Transverse colon (tissue), 4 donors: Measurements from ENCODE around the gene LSAMP. TPM values are rescaled to one million over a fixed set of nuclear protein-coding genes. Genes with fewer than 3 reads are reported as not detected.
A peak's percentile ranks its signal among the peaks of the same experiment; 100 is the strongest.

Experiments
- DNase-seq: peaks from one replicate; pipeline ENCODE4 v3.0.0-alpha.2; 2019
- H3K27ac ChIP-seq, 4 donors: fragments of 200-600 bp; sonication (generic); 2 replicates each; pipeline ENCODE4 v1.5.1; 2016 to 2018; ENCODE audit warnings: inconsistent platforms in 4 of 4
- H3K27me3 ChIP-seq: fragments of 200-600 bp; sonication (generic); 2 replicates; pipeline ENCODE4 v1.5.1; 2017; ENCODE audit warnings: inconsistent platforms
- H3K36me3 ChIP-seq, 4 donors: fragments of 200-600 bp; sonication (generic); 2 replicates each; pipeline ENCODE4 v1.5.1; 2017 to 2019; ENCODE audit warnings: inconsistent platforms in 4 of 4
- H3K4me1 ChIP-seq, 4 donors: fragments of 200-600 bp; sonication (generic); 2 replicates each; pipeline ENCODE4 v1.5.1; 2017 to 2020; ENCODE audit warnings: inconsistent platforms in 4 of 4
- H3K4me3 ChIP-seq, 4 donors: fragments of 200-600 bp; sonication (generic); 1 replicate in 1 of 4; 2 replicates in 3 of 4; pipeline versions ENCODE4 v1.5.1 to v1.6.1; 2017 to 2019; ENCODE audit warnings: inconsistent platforms in 4 of 4
- H3K9me3 ChIP-seq, 2 donors: fragments of 200-600 bp; sonication (generic); 2 replicates each; pipeline ENCODE4 v1.5.1; 2017 to 2019; ENCODE audit warnings: inconsistent platforms in 2 of 2
- EP300 ChIP-seq: sonication (generic); formaldehyde crosslinking; IDR thresholded peaks from one replicate; pipeline ENCODE4 v1.6.1; 2017; ENCODE audit warnings: antibody characterized with exemption, low read depth
- POLR2A ChIP-seq: fragments of 450-650 bp; IDR thresholded peaks from one replicate; pipeline ENCODE4 v1.6.1; 2016; ENCODE audit warnings: antibody characterized with exemption, mild to moderate bottlenecking, moderate library complexity
- POLR2AphosphoS5 ChIP-seq, 3 donors: sonication (generic); formaldehyde crosslinking; IDR thresholded peaks; one replicate each; pipeline ENCODE4 v1.6.1; 2016; ENCODE audit warnings: antibody characterized with exemption in 3 of 3
- WGBS, 2 donors: methylation state at CpG; one replicate each; pipeline ENCODE4 v1.1.5; 2018; ENCODE audit warnings: low coverage in 1 of 2; 5-methylcytosine and 5-hydroxymethylcytosine counted together
- in situ Hi-C, 4 donors: fragments of 200-750 bp; cut with MboI; loops; one replicate each; pipeline versions ENCODE4 v1.15.0 to v1.15.1; 2017; ENCODE audit warnings: low sequenced_read_pairs in 3 of 4, low pct_ligation_motif_present in 1 of 4, low pct_unique_long_range_greater_than_20kb in 1 of 4
- intact Hi-C: fragments of 100-400 bp; cut with DNase I; formaldehyde crosslinking; loops from one replicate; pipeline ENCODE4 v1.15.1; 2023; ENCODE audit warnings: low total_unique reads
- total RNA-seq, 4 donors: library from RNA; depleted of rRNA; stranded (reverse); fragments of >200 nt; gene quantifications; one replicate each; pipeline ENCODE4 v1.1.0, GENCODE V29; 2016
- TF ChIP-seq, protein P1 (sequence below), 5 experiments: fragments of 200-600 bp in 3 of 5; fragments of 450-650 bp in 2 of 5; sonication (generic) in 3 of 5; IDR thresholded peaks; 1 replicate in 2 of 5; 2 replicates in 3 of 5; pipeline ENCODE4 v1.5.1; 2016 to 2017; ENCODE audit warnings: antibody characterized with exemption in 5 of 5, inconsistent platforms in 3 of 5, mild to moderate bottlenecking in 2 of 5, moderate library complexity in 1 of 5

Gene LSAMP
- total RNA-seq, 4 donors from 2014 or later, result 3.4 to 8.2 (median 5.4) TPM

- no peak overlapping the region for H3K27ac ChIP-seq
- no peak for DNase-seq
- 69 to 92% methylated on average over 2 of the region's 2 CpGs for WGBS, 2 donors
- H3K9me3 ChIP-seq, result peaks cover 0 to 9% of the 10 kb centered on the region in 2 donors
- no peak for TF ChIP-seq POLR2A
- TF ChIP-seq POLR2AphosphoS5 (IDR thresholded peaks at IDR 0.05), result no peak
- TF ChIP-seq EP300, result no peak
- TF ChIP-seq, protein P1, sequence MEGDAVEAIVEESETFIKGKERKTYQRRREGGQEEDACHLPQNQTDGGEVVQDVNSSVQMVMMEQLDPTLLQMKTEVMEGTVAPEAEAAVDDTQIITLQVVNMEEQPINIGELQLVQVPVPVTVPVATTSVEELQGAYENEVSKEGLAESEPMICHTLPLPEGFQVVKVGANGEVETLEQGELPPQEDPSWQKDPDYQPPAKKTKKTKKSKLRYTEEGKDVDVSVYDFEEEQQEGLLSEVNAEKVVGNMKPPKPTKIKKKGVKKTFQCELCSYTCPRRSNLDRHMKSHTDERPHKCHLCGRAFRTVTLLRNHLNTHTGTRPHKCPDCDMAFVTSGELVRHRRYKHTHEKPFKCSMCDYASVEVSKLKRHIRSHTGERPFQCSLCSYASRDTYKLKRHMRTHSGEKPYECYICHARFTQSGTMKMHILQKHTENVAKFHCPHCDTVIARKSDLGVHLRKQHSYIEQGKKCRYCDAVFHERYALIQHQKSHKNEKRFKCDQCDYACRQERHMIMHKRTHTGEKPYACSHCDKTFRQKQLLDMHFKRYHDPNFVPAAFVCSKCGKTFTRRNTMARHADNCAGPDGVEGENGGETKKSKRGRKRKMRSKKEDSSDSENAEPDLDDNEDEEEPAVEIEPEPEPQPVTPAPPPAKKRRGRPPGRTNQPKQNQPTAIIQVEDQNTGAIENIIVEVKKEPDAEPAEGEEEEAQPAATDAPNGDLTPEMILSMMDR (IDR thresholded peaks at IDR 0.05), result no peak
- intact Hi-C loops, result no loop called here
- H3K27me3 ChIP-seq, result no peaks in the 10 kb centered on the region
- H3K36me3 ChIP-seq, result no peaks in the 10 kb centered on the region
- in situ Hi-C loops, result no loop called here
- H3K4me3 ChIP-seq, result no peak overlapping the region
- H3K4me1 ChIP-seq, result no peaks in the 10 kb centered on the region
These were observed 526.4 kb downstream of the LSAMP start for GRCh38 chr3:115918900-115919299.

GRCh38 chr3:115916866-115917265 lies 528.4 kb downstream of the LSAMP start:
- H3K4me3 ChIP-seq, result no peak overlapping the region
- no peak overlapping the region for H3K27ac ChIP-seq
- H3K27me3 ChIP-seq, result no peaks in the 10 kb centered on the region
- TF ChIP-seq, protein P1 (IDR thresholded peaks at IDR 0.05), result no peak
- TF ChIP-seq POLR2A (no peak), EP300 (no peak), POLR2AphosphoS5 (IDR thresholded peaks at IDR 0.05) (no peak)
- in situ Hi-C loops, result no loop called here
- no peaks in the 10 kb centered on the region for H3K4me1 ChIP-seq
- intact Hi-C loops, result no loop called here
- 81 to 92% methylated on average over 1 of the region's 1 CpG for WGBS, 2 donors
- H3K36me3 ChIP-seq, result no peaks in the 10 kb centered on the region
- no peak for DNase-seq
- H3K9me3 ChIP-seq, result peaks cover 0 to 7% of the 10 kb centered on the region in 2 donors

GRCh38 chr3:115915061-115915460 lies 530.2 kb downstream of the LSAMP start:
- no peak for DNase-seq
- no peaks in the 10 kb centered on the region for H3K27me3 ChIP-seq
- no peak overlapping the region for H3K4me3 ChIP-seq
- intact Hi-C loops, result no loop called here
- no peaks in the 10 kb centered on the region for H3K4me1 ChIP-seq
- in situ Hi-C loops, result no loop called here
- 58% methylated on average over 1 of the region's 1 CpG; no CpG with 5 or more reads in 1 of the 2 donors for WGBS, 2 donors
- H3K27ac ChIP-seq, result no peak overlapping the region
- H3K36me3 ChIP-seq, result no peaks in the 10 kb centered on the region
- TF ChIP-seq POLR2AphosphoS5 (IDR thresholded peaks at IDR 0.05) (no peak), EP300 (no peak), POLR2A (no peak)
- TF ChIP-seq, protein P1 (IDR thresholded peaks at IDR 0.05), result no peak
- no peaks in the 10 kb centered on the region for H3K9me3 ChIP-seq

DNA sequence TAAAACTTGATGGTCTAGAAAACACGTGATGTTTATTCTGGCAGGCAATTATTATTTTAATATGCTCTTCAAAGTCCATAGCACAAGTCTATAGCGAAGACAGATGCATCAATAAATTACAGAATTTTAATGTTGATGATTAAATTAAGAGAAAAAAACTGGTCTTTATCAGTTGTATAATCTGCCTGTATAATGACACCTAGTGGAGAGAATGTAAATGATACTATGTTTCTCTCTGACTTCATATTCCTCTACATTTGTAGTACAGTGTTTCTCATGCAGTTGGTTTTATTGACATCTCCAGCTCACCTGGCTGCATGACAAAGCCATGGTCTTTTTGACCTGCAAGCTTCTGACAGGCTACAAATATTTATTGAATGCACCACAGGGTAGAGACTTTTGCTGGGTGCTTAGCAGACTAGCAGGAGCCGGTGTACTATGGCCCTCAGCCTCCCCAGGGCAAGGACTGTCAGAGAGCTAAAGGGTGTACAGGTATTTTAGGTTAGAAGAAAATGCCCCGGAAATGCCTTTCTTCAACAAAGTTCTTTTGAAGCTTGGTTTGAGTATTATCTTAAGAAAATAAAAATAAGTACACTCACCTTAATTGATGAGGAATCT lies 532.1 kb downstream of the LSAMP start:
- intact Hi-C loops, result no loop called here
- no peaks in the 10 kb centered on the region for H3K27me3 ChIP-seq
- H3K27ac ChIP-seq, result no peak overlapping the region
- TF ChIP-seq EP300 (no peak), POLR2A (no peak)
- TF ChIP-seq, protein P1 (IDR thresholded peaks at IDR 0.05), result peak in 2 of 5 experiments; percentile 12 to 13
- no peak for DNase-seq
- in situ Hi-C loops, result no loop called here
- H3K4me1 ChIP-seq, result no peaks in the 10 kb centered on the region
- WGBS, 2 donors, result 71 to 78% methylated on average over 4 of the region's 4 CpGs
- no peak overlapping the region for H3K4me3 ChIP-seq
- H3K36me3 ChIP-seq, result no peaks in the 10 kb centered on the region
- H3K9me3 ChIP-seq, result no peaks in the 10 kb centered on the region
